Kidney (tissue), 14 donors: ENCODE data around the gene PHACTR2. TPM values are rescaled to one million over a fixed set of nuclear protein-coding genes. Genes with fewer than 3 reads are reported as not detected.

Experiments used
- DNase-seq, 5 donors: peaks; one replicate each; pipeline ENCODE4 v3.0.0-alpha.2; 2013 to 2020
- FAIRE-seq: peaks from 2 replicates; lab custom pipeline; 2012; peaks lifted over from hg19 to GRCh38; lab: Jason Lieb, UNC
- H3K27ac ChIP-seq, 2 donors: one replicate each; pipeline ENCODE4 v1.7.0; 2013; ENCODE audit warnings: low read depth in 2 of 2, low read length in 2 of 2, inconsistent platforms in 1 of 2
- H3K27me3 ChIP-seq: one replicate; pipeline ENCODE4 v1.7.1; 2013; ENCODE audit warnings: low read length, inconsistent platforms; ENCODE audit not compliant: control insufficient read depth, insufficient read depth
- H3K36me3 ChIP-seq, 3 donors: one replicate each; pipeline versions ENCODE4 v1.7.0 to v1.7.1; 2013; ENCODE audit warnings: low read length in 3 of 3, control low read depth in 1 of 3, inconsistent platforms in 1 of 3; ENCODE audit not compliant: insufficient read depth in 3 of 3, control insufficient read depth in 2 of 3
- H3K4me1 ChIP-seq, 3 donors: one replicate each; pipeline versions ENCODE4 v1.7.0 to v1.7.1; 2013; ENCODE audit warnings: low read length in 3 of 3, inconsistent platforms in 1 of 3, low read depth in 1 of 3; ENCODE audit not compliant: control insufficient read depth in 2 of 3, insufficient read depth in 2 of 3
- H3K4me3 ChIP-seq, 3 donors: one replicate each; pipeline versions ENCODE4 v1.7.0 to v1.8.1; 2013; ENCODE audit warnings: low read length in 3 of 3, control low read depth in 1 of 3, inconsistent platforms in 1 of 3
- H3K9ac ChIP-seq, 3 donors: one replicate each; pipeline versions ENCODE4 v1.7.0 to v1.7.1; 2013; ENCODE audit warnings: low read length in 3 of 3, control low read depth in 1 of 3, inconsistent platforms in 1 of 3
- H3K9me3 ChIP-seq, 3 donors: one replicate each; pipeline versions ENCODE4 v1.7.0 to v1.7.1; 2013; ENCODE audit warnings: low read length in 3 of 3, control low read depth in 1 of 3, inconsistent platforms in 1 of 3; ENCODE audit not compliant: control insufficient read depth in 2 of 3, insufficient read depth in 1 of 3
- CTCF ChIP-seq: IDR thresholded peaks from 3 replicates; pipeline ENCODE4 v1.5.1; 2012; ENCODE audit warnings: mild to moderate bottlenecking, moderate library complexity, borderline replicate concordance; ENCODE audit not compliant: insufficient read depth; ENCODE audit errors: extremely low read depth
- intact Hi-C: fragments of 100-400 bp; cut with DNase I; formaldehyde crosslinking; loops from one replicate; pipeline ENCODE4 v1.11.1; 2022
- polyA plus RNA-seq: library from polyadenylated mRNA; stranded (reverse); fragments of 350-450 nt; fragmentation: Illumina TruSeq; extraction: RNeasy Lipid Tissue Mini Kit (QIAGEN cat#74804); gene quantifications from one replicate; pipeline ENCODE4 v1.2.3, GENCODE V29; 2014; ENCODE audit warnings: low read depth, low replicate concordance; ENCODE audit not compliant: insufficient read depth
- total RNA-seq: library from RNA; stranded (reverse); fragmentation: NEBNext Ultra II Directional; extraction: Animal tissue kit (Norgen Biotek cat#: 25700); gene quantifications from one replicate; pipeline ENCODE4 v1.2.1, GENCODE V29; 2021
- donor health status: control.
- donor health status: control.
- donor health status: control.
- donor health status: control.
- donor health status: control.
- donor health status: DM: yes; HTN: yes; CAD: no.
- donor health status: Normal renal cell carcinoma (clear cell type).

The PHACTR2 gene
- total and polyA plus RNA-seq, 2 donors from 2014 or later, result 3.5 to 56.1 TPM

GRCh38 chr6:143680141-143680540 is 2.4 kb downstream of the PHACTR2 start:
- Histone ChIP-seq H3K27ac (no peak overlapping the region), H3K36me3 (no peaks in the 10 kb centered on the region), H3K27me3 (no peaks in the 10 kb centered on the region), H3K9me3 (no peaks in the 10 kb centered on the region), H3K4me3 (peak overlapping the region in 2 of 3 donors; percentile 88 to 97), H3K4me1 (peaks cover 0 to 3% (median 3%) of the 10 kb centered on the region in 3 donors), H3K9ac (no peak overlapping the region)
- intact Hi-C loops, result no loop called here
- DNase-seq (no peak), FAIRE-seq (no peak)
- TF ChIP-seq CTCF, result no peak

- Histone ChIP-seq H3K9me3 (no peaks in the 10 kb centered on the region), H3K9ac (no peak overlapping the region), H3K4me1 (peaks cover 0 to 3% (median 1%) of the 10 kb centered on the region in 3 donors), H3K27ac (no peak overlapping the region), H3K27me3 (no peaks in the 10 kb centered on the region), H3K4me3 (no peak overlapping the region), H3K36me3 (no peaks in the 10 kb centered on the region)
- intact Hi-C loops, result no loop called here
- no peak for TF ChIP-seq CTCF
- FAIRE-seq (no peak), DNase-seq (no peak)
These were observed 5.0 kb downstream of the PHACTR2 start for GRCh38 chr6:143682805-143683204.

GRCh38 chr6:143684486-143684885 is 6.7 kb downstream of the PHACTR2 start:
- no peak for FAIRE-seq
- no peak for TF ChIP-seq CTCF
- Histone ChIP-seq H3K9ac (no peak overlapping the region), H3K27me3 (no peaks in the 10 kb centered on the region), H3K4me1 (peaks cover 0 to 2% (median 0%) of the 10 kb centered on the region in 3 donors), H3K27ac (no peak overlapping the region), H3K4me3 (no peak overlapping the region), H3K36me3 (no peaks in the 10 kb centered on the region), H3K9me3 (no peaks in the 10 kb centered on the region)
- DNase-seq, result no peak
- intact Hi-C loops, result no loop called here

GRCh38 chr6:143685653-143686052 is 7.9 kb downstream of the PHACTR2 start:
- peaks cover 0 to 2% (median 0%) of the 10 kb centered on the region in 3 donors for H3K4me1 ChIP-seq
- H3K9me3 ChIP-seq, result no peaks in the 10 kb centered on the region
- FAIRE-seq, result no peak
- no peak overlapping the region for H3K4me3 ChIP-seq
- no peak overlapping the region for H3K9ac ChIP-seq
- DNase-seq, result no peak
- intact Hi-C loops, result no loop called here
- H3K36me3 ChIP-seq, result no peaks in the 10 kb centered on the region
- no peaks in the 10 kb centered on the region for H3K27me3 ChIP-seq
- H3K27ac ChIP-seq, result no peak overlapping the region
- no peak for TF ChIP-seq CTCF
